K562 (cell line): ENCODE measurements around the gene CXXC1. TPM values are rescaled to one million over a fixed set of nuclear protein-coding genes. Genes with fewer than 3 reads are reported as not detected.
A peak's percentile ranks its signal among the peaks of the same experiment; 100 is the strongest.

Experiments used
- ATAC-seq: fragments of 200-7000 bp; cut with Tn5 transposase; 3 replicates; pipeline ENCODE4 v1.9.1; 2020; ENCODE audit warnings: moderate library complexity
- BruUV-seq: library from RNA; stranded (reverse); fragments of 400-500 nt; replicated peaks from 2 replicates; lab custom pipeline; 2021; lab: Mats Ljungman, UMichigan
- CTCF ChIA-PET: fragments of 300-600 bp; formaldehyde crosslinking; extraction: SDS; loops from one replicate; lab custom pipeline; 2021; ENCODE audit warnings: low intra/inter-chr PET ratio; lab: Yijun Ruan, JAX
- POLR2A ChIA-PET: fragments of 300-600, 350-650 bp; sonication (Branson Sonifier 250); formaldehyde crosslinking; extraction: SDS; loops from one replicate; lab custom pipeline; 2021; ENCODE audit warnings: antibody characterized with exemption, inconsistent platforms; lab: Yijun Ruan, JAX
- DNase-seq, 4 experiments: peaks; one replicate each; pipeline versions ENCODE4 v3.0.0 to v3.0.0-alpha.2; 2011 to 2018; ENCODE audit warnings: low spot score in 3 of 4, mixed read lengths in 3 of 4; ENCODE audit errors: extremely low read depth in 1 of 4
- FAIRE-seq: peaks from 2 replicates; lab custom pipeline; 2011; peaks lifted over from hg19 to GRCh38; lab: Jason Lieb, UNC
- H2AFZ ChIP-seq: 2 replicates; pipeline ENCODE4 v1.6.0; 2011; ENCODE audit warnings: low read depth, low read length, control low read depth, inconsistent platforms
- H3K27ac ChIP-seq: fragments of 200-600 bp; 3 replicates; pipeline ENCODE4 v1.8.0; 2011; ENCODE audit warnings: low read depth, mild to moderate bottlenecking, control low read depth, inconsistent platforms, low read length, moderate library complexity, mixed read lengths; ENCODE audit errors: extremely low read depth
- H3K27me3 ChIP-seq, 2 experiments: fragments of 300-600 bp in 1 of 2; 2 replicates in 1 of 2; 3 replicates in 1 of 2; pipeline versions ENCODE4 v1.6.0 to v1.8.0; 2011; ENCODE audit warnings: inconsistent platforms in 2 of 2, low read length in 2 of 2, mild to moderate bottlenecking in 1 of 2, mixed read lengths in 1 of 2, moderate library complexity in 1 of 2; ENCODE audit not compliant: control insufficient read depth in 2 of 2, insufficient read depth in 2 of 2
- H3K36me3 ChIP-seq: fragments of 300-600 bp; 3 replicates; pipeline ENCODE4 v1.8.0; 2011; ENCODE audit warnings: mild to moderate bottlenecking, low read length, inconsistent platforms; ENCODE audit not compliant: control insufficient read depth, insufficient read depth
- H3K4me1 ChIP-seq, 2 experiments: fragments of 200-600 bp in 1 of 2; replicated peaks in 1 of 2; 2 replicates in 1 of 2; 3 replicates in 1 of 2; pipeline versions ENCODE4 v1.5.1 to v1.8.0; 2011; ENCODE audit warnings: inconsistent platforms in 2 of 2, low read length in 2 of 2, mild to moderate bottlenecking in 1 of 2, mixed read lengths in 1 of 2, moderate library complexity in 1 of 2; ENCODE audit not compliant: control insufficient read depth in 2 of 2, insufficient read depth in 2 of 2
- H3K4me2 ChIP-seq: 2 replicates; pipeline ENCODE4 v1.6.1; 2011; ENCODE audit warnings: low read length, control low read depth, inconsistent platforms, mixed read lengths; ENCODE audit not compliant: insufficient read depth
- H3K4me3 ChIP-seq: fragments of 200-600 bp; sonication (generic), shearing (Covaris generic); 2 replicates; pipeline ENCODE4 v1.5.1; 2016; ENCODE audit warnings: control low read depth, inconsistent platforms
- H3K79me2 ChIP-seq: fragments of 200-600 bp; 3 replicates; pipeline ENCODE4 v1.8.0; 2011; ENCODE audit warnings: low read length, inconsistent platforms; ENCODE audit not compliant: control insufficient read depth, insufficient read depth
- H3K9ac ChIP-seq, 2 experiments: 2 replicates each; pipeline versions ENCODE4 v1.6.0 to v1.6.1; 2011; ENCODE audit warnings: low read depth in 2 of 2, low read length in 2 of 2, control low read depth in 1 of 2, inconsistent platforms in 1 of 2, mild to moderate bottlenecking in 1 of 2, mixed read lengths in 1 of 2; ENCODE audit not compliant: insufficient read depth in 1 of 2
- H3K9me1 ChIP-seq: one replicate; pipeline ENCODE4 v1.6.0; 2011; ENCODE audit warnings: inconsistent platforms, mild to moderate bottlenecking, low read length, moderate library complexity; ENCODE audit not compliant: control insufficient read depth, insufficient read depth
- H3K9me3 ChIP-seq: replicated peaks from 2 replicates; pipeline ENCODE4 v1.5.1; 2011; ENCODE audit warnings: low read depth, low read length, inconsistent platforms; ENCODE audit not compliant: control insufficient read depth, insufficient read depth
- H4K20me1 ChIP-seq: replicated peaks from 2 replicates; pipeline ENCODE4 v1.6.1; 2011; ENCODE audit warnings: low read length, inconsistent platforms, mixed read lengths; ENCODE audit not compliant: control insufficient read depth, insufficient read depth
- BMI1 ChIP-seq: fragments of 150-350 bp; IDR thresholded peaks from 2 replicates; pipeline ENCODE4 v1.6.1; 2014; ENCODE audit warnings: low read length
- CBX5 ChIP-seq: IDR thresholded peaks from 2 replicates; pipeline ENCODE4 v1.6.1; 2014; ENCODE audit warnings: low read depth, borderline replicate concordance
- GATAD2A ChIP-seq: fragments of 450-650 bp; IDR thresholded peaks from 2 replicates; pipeline ENCODE4 v1.6.1; 2017
- LEF1 ChIP-seq: fragments of 450-650 bp; IDR thresholded peaks from 2 replicates; pipeline ENCODE4 v1.6.1; 2016; ENCODE audit warnings: mild to moderate bottlenecking
- RBFOX2 ChIP-seq: fragments of 200-400 bp; formaldehyde crosslinking; IDR thresholded peaks from 2 replicates; pipeline ENCODE4 v1.6.1; 2017; ENCODE audit warnings: low read depth, mild to moderate bottlenecking, low read length, moderate library complexity
- SOX6 ChIP-seq: fragments of 450-650 bp; IDR thresholded peaks from 2 replicates; pipeline ENCODE4 v1.6.1; 2014; ENCODE audit warnings: mild to moderate bottlenecking
- WGBS: fragments of 100-300 bp; shearing (Covaris generic); methylation state at CpG from one replicate; pipeline ENCODE4 v1.1.6; 2016; ENCODE audit warnings: low coverage, mixed read lengths; ENCODE audit not compliant: insufficient coverage; ENCODE audit errors: missing lambda C conversion rate; 5-methylcytosine and 5-hydroxymethylcytosine counted together
- in situ Hi-C: fragments of 300-500 bp; cut with MboI; formaldehyde crosslinking; loops from 4 replicates; pipeline ENCODE4 v1.15.0; 2018; ENCODE audit warnings: inconsistent platforms, mixed read lengths
- intact Hi-C: fragments of 100-400 bp; cut with micrococcal nuclease; formaldehyde crosslinking; loops from 2 replicates; pipeline ENCODE4 v1.14.2; 2022
- polyA plus RNA-seq, 8 experiments: library from polyadenylated mRNA; depleted of rRNA in 4 of 8; stranded (reverse) in 5 of 8; unstranded in 3 of 8; fragments of >200 nt; fragmentation: Nextera tagmentation in 2 of 8; fragmentation: Illumina TruSeq in 1 of 8; extraction: Ambion mirVana in 2 of 8; extraction: Trizol in 1 of 8; gene quantifications; 2 replicates each; pipeline versions ENCODE4 v1.2.1 to v1.2.3, GENCODE V29; 2011 to 2014; ENCODE audit warnings: inconsistent platforms in 1 of 8, missing spikeins in 1 of 8
- total RNA-seq, 7 experiments: library from RNA; depleted of rRNA in 6 of 7; stranded (reverse); fragments of >200 nt in 6 of 7; fragmentation: Illumina TruSeq in 2 of 7; extraction: Trizol in 2 of 7; gene quantifications; 2 replicates each; pipeline versions ENCODE4 v1.2.1 to v1.2.3, GENCODE V29; 2011 to 2021; ENCODE audit warnings: low replicate concordance in 1 of 7

Gene CXXC1
- total and polyA plus RNA-seq, 9 of the 15 experiments (the other 6 are each of a cell fraction or from before 2014, with no cell fraction given), result 3.4 to 81.0 (median 34.1) TPM

- H3K9ac ChIP-seq, result no peak overlapping the region
- BruUV-seq, result no TSS peak
- intact Hi-C loops, result no loop called here
- ATAC-seq, result no peak
- WGBS, result 98% methylated on average over 11 of the region's 23 CpGs
- H3K9me1 ChIP-seq, result no peaks in the 10 kb centered on the region
- no peak for DNase-seq
- H3K4me3 ChIP-seq, result no peak overlapping the region
- no peak for FAIRE-seq
- in situ Hi-C loops, result no loop called here
- H3K9me3 ChIP-seq, result peaks cover 7% of the 10 kb centered on the region
- TF ChIP-seq CBX5, result no peak
- peak; percentile 44 for TF ChIP-seq RBFOX2
- TF ChIP-seq, all 486 proteins: peak for 1
- Histone ChIP-seq H3K4me1 (no peaks in the 10 kb centered on the region), H3K79me2 (peaks cover 4% of the 10 kb centered on the region; the same call in 1 of the 3 replicates), H3K27me3 (no peaks in the 10 kb centered on the region), H3K27ac (no peak overlapping the region), H3K4me2 (no peak overlapping the region), H4K20me1 (no peaks in the 10 kb centered on the region), H3K36me3 (peaks cover 95% of the 10 kb centered on the region), H2AFZ (no peak overlapping the region)
- ChIA-PET POLR2A (no interaction called here), CTCF (no interaction called here)
These were observed 14.1 kb downstream of the CXXC1 start for GRCh38 chr18:50273203-50274043.

- no peaks in the 10 kb centered on the region for H3K79me2 ChIP-seq
- DNase-seq, result no peak
- FAIRE-seq, result no peak
- ChIA-PET POLR2A (no interaction called here), CTCF (no interaction called here)
- in situ Hi-C loops (no loop called here), intact Hi-C loops (no loop called here)
- no peak overlapping the region for H2AFZ ChIP-seq
- peaks cover 94% of the 10 kb centered on the region for H3K36me3 ChIP-seq
- no TSS peak for BruUV-seq
- 100% methylated on average over 5 of the region's 5 CpGs for WGBS
- H3K4me2 ChIP-seq, result no peak overlapping the region
- ATAC-seq, result no peak
- H3K27ac ChIP-seq, result no peak overlapping the region
- peaks cover 8% of the 10 kb centered on the region for H3K9me3 ChIP-seq
- H3K9me1 ChIP-seq, result no peaks in the 10 kb centered on the region
- H3K4me3 ChIP-seq, result no peak overlapping the region
- no peak overlapping the region for H3K9ac ChIP-seq
- no peaks in the 10 kb centered on the region for H3K4me1 ChIP-seq
- no peaks in the 10 kb centered on the region for H4K20me1 ChIP-seq
- no peaks in the 10 kb centered on the region for H3K27me3 ChIP-seq
- no peak for TF ChIP-seq BMI1
- no peak for TF ChIP-seq GATAD2A
- TF ChIP-seq SOX6, result no peak
- TF ChIP-seq LEF1, result no peak
These were observed 14.9 kb downstream of the CXXC1 start for GRCh38 chr18:50272568-50272967.
